NCI-H1417 treated with DMSO at 0.1 percent for 48 hours (cell line): ENCODE results near the gene DEDD2.

Experiments used
- DNase-seq: peaks from one replicate; lab custom pipeline; 2025; lab: John Stamatoyannopoulos, UW

Gene DEDD2

DNA sequence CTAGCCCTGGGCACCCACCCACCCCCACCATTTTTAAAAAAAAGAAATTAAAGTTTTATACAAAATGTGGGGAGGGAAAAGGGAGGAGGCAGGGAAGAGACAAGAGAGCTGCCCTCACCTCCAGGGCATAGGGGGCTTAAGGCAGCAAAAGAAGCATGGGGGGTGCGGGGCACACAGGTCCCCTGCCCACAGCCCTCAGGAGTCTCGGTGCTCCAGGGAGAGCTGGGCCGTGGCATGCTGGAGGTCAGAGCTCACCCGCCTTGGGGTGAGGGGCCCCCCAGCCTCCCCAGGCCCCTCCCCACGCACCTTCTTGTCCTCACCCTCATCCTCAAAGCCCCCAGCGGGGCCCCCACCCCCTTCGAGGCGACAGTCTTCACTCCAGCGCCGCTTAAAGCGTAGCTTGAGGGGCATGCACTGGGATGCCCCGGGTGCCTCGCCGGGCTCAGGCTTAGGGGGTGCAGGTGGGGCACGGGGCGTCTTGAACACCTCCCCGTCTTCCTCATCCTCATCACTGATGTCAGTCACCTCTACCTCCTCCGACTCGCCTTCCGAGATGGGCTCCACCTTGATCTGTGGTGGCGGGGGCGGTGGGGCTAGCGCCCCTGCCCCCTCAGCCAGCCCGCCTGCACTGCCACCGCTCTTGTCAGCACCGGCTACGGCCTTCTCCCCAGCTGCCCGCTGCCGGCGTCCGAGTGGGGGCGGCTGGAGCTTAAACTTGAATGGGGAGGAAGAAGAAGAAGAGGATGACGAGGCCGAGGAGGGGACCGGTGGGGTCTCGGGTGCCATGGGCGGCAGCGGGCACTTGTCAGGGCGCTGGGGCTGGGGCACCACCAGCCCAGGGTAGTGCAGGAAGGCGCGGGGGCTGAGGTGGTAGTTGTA is 31.0 kb upstream of the DEDD2 start:
- DNase-seq, result no peak

DNA sequence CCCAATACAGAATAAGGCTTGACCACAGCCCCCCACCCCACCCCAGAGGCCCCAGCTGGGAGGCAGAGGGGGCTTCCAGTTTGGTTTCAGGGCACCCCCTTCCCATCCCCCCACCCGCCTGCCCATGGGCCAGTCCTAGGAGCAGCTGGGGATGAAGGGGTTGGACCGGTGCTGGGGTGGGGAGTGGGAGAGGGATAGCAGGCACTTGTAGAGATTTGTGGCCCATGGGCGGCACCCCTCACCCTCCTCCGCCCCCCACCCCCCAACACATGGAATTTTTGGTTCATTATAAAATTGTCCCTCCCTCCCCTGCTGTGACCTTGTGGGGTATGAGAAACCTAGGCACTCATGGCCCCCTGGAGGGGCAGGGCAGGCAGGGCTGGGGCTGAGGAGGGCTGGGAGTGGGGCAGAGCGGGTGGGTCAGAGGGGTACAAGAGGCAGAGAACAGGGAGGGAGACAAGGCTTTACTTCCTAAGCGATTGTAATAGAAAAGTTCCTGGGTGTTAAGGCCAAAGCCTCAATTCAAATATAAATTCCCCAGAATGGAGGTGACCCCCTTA is 30.2 kb upstream of the DEDD2 start:
- no peak for DNase-seq

DNA sequence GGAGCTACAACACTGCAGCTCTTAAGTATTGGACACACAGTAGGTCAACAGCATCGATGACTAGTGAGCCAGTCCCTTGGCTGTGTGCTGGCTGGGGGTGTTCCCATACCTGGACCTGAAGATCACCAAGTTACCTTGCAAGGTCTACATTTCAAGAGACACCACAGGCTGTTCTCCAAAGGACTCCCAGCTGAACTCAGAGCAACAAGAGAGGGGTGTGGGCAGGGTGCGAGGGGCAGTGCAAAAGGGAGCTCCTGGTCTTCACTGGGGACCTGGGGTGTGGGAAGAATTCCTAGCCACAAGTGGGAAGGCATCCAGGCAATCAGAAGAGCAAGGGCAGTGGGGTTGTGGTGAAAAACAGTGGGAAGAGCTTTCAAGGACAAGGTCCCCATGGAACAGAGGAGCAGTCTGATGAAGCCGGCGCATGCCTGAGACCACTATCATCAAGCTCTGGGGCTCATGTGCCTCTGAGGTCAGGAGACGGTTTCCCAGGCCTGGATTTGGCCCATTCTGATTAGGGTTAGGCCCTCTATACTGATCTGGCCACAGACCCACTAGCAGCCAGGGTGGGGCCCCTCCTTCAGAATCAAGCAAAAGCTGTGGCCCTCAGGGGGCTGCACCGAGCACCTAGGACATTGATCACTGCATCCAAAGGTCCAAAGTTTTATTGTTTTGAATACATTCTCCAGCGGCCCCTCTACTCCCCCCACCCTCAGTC is 29.6 kb upstream of the DEDD2 start:
- no peak for DNase-seq

DNA sequence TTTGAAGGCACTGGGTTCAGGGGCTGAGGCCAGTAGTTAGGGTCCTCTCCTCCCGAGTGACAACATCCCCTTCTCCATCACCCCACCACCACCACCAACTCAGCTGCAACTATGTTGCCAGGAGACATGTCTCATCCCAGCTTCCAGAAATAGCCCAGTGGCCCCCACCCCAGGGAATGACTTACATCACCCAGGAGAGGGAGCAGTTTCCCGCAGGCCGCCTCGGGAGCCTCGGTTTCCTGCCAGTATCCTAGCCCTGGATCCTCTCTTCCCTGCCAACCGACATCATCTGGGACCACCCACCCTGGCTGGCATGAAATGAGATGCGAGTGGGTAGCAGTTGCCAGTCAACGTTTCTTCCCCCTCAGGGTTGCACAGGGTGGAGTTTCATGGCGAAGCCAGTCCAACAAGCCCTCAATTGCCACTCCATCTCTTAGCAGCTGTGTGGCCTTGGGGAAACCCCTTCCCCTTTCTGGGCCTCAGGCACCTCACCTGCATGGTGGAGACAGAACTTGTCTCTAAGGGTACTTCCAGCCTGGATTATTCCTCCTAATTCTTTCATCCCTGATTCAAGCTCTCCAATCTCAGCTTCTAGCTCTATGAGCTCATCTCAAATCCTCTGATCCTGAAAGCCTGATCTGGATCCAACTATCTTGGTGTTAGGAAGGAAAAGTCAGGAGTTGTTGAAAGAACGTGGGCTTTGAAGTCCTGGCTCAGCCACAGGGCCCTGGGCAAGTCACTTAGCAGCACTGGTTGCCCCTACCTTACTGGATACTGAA is 28.9 kb upstream of the DEDD2 start:
- no peak for DNase-seq

DNA sequence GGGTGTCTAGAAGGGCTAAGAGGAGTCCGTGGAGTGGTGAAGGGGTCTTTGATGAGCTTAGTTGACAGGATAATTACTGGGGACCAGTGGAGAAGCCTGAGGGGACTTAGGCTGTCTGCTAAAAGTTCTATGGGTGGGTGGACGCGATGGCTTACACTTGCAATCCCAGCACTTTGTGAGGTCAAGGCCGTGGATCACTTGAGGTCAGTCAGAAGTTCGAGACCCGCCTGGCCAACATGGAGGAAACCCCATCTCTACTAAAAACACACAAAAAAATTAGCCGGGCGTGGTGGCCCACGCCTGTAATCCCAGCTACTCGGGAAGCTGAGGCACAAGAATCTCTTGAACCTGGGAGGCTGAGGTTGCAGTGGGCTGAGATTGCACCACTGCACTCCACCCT is 27.8 kb upstream of the DEDD2 start:
- DNase-seq, result no peak

DNA sequence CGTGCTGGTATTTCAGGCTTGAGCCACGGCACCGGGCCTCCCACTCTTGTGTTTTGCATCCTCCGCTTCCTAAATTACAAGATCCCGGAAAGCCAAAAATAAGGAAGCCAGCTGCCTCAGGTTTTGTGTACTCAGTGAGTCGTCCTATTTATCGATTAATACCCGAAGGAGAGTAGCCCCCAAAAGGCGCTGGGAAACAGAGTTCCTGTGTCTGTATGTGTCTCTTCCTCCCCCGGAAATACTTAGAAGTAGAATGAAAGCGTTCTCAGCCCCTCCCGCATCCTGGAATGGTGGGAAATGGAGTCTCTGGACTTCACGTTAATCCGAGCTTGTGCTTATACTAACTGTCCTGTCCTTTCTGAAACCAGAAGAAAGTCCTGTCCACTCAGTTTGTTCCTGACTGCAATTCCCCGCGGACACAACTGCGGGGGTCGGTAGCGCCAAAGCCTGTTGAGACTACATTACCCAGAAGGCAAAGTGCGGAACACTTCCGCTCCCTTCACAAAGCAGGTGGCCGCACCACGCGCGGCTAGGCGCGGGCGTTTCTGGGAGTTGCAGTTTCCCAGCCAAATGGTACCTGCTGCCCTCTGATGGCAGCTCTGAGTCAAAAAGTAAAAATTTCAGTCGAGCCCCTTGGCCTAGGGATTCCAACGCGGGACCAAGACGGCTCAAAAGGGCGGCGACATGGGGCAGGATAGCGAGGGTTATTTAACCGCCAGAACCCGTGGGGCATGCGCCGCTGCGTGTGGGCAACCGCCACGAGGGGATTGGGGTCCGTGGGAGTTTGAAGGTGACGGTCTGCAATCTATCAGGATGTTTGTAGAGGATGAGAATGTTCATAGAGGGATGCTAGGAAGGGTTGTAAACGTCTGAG is 27.1 kb upstream of the DEDD2 start:
- DNase-seq, result peak; percentile 51

DNA sequence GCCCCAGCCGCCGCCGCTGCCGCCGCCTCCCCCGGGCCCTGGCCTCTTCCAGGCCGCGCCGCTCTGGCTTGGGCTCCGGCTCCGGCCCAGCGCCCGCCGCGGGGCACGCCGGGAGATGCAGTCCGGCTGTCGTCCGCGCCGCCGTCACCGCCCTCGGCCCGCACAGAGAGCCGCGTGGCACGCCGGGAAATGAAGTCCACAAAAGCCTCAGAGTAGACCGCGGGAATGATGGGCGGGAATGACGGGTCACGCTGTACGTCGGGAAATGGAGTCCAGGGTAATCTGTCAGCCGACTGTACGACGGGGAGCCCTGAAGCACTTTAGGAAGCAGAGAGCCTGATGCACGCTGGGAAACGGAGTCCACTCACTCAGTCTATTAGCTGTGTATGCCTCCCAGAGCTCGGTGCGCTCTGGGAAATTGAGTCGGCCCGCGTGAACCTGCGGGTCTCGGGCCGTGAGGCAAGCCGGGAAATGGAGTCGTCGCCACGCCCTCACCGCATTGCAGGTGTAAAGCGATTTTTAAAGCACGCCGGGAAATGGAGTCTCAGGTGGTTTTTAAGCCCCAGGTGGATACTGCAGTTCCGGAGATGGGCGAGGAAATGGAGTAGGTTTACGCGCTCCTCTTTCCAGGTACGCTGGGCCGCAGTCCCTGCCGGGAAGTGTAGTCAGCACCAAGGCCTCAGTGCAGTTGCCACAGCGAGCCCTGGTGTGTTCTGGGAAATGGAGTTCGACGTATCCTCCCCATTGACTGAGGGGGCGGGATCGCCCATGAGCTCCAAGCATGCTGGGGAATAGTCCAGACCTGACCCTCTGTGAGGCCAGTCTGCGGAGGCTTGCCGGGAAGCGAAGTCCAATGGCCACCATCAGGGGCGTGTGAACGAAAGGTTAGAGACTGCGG is 25.3 kb upstream of the DEDD2 start, which contains the start of gene GSK3A:
Gene GSK3A (minus strand): TSS at position 91 of the 898 bp plus-strand sequence. CDS start 137 bp downstream, outside the sequence.
- DNase-seq, result peak; percentile 99

DNA sequence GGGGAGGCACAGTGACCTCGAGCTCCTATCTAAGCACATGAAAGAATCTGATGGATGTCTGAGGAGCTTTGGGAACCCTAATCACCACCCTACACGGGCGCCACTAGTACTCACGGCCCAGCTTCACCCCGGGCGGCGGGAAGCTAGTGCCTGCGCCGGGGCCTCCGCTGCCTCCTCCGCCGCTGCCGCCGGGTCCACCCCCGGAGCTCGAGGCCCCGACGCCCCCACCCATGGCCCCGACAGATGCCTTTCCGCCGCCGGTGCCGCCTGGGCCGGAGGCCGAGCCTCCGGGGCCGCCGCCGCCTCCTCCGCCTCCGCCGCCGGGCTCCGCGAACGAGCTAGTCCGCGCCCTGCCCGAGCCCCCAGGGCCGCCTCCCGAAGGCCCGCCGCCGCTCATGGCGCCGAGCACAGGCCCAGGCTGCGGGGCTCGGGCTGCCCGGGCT is 24.6 kb upstream of the DEDD2 start:
- DNase-seq, result no peak

DNA sequence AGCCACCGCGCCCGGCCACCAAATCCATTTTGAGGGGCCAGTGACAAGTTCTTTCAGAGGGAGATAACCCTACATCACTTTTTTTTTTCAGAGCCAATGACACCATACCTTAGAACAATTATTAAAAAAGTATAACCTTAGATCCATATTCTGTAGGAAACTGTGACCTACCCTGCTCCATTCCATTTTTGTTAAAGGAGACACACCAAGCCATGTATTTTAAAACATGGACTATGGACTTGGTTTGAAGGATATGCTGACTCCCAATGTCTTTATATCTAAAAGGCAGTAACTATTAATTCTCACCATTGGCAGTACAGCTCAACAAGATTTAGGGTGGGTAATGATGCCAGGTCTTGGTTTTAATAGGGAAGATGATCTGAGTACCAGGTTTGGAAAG is 23.8 kb upstream of the DEDD2 start:
- DNase-seq, result no peak

DNA sequence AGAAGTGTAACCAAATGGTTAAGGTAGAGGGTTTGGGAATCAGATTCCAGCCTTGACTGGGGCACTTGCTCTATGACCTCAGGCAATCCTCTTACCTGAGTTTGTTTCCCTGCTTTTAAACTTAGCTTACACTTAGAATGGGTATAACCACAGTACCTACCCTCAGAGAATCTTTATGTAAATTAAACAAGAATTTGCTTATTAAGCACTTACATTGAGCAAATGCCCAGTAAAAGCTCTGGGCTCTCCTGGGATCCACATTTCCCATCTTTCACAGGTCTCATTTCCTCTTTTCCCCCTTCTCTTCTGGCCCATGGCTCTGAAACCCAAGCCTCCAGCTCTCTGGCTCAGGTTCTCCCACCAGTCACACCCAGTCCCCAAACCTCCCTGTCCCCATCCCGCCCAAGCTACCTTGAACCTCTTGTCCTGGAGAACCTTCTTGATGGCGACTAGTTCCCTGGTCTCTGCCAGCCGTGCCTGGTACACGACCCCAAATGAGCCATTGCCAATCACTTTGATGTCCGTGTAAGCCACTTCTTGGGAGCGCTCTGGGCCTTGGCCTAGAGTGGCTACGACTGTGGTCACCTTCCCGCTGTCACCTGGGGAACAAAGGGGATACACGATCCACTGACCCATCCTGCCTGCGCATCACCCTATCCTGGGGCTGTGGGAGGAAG is 22.2 kb upstream of the DEDD2 start:
- DNase-seq, result no peak

DNA sequence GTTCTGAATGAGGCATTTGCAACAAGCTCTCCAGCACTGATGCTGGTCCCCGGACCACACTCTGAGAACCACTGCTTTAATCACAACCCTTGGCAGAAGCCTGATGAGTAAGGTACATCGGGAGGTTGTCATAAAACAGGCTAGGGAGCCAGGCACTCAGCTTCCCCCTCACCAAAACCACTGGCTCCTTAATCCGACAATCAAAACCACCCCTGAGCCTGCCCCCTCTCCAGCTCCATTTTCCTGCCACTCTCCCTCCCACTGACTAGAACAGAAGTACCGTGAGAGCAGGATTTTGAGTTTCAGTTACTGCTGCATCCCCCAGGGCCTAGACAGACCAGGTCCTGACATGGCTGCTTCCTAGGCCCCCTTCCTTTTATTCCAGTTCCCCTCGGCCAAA is 17.7 kb upstream of the DEDD2 start:
- DNase-seq, result no peak

DNA sequence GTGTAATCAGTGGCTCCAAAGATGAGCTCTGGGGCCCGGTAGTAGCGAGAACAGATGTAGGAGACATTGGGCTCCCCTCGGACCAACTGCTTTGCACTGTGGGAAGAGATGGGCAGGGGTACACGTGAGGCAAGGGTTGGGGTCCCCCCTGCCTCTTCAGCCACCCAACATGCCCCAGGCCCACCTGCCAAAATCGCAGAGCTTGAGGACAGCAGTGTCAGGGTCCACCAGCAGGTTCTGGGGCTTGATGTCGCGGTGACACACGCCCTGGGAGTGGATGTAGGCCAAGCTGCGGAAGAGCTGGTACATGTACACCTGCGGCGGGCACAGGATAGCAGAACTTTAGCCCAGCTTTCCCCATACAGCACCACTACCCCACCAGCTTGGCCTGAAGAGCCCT is 16.9 kb upstream of the DEDD2 start:
- DNase-seq, result no peak

DNA sequence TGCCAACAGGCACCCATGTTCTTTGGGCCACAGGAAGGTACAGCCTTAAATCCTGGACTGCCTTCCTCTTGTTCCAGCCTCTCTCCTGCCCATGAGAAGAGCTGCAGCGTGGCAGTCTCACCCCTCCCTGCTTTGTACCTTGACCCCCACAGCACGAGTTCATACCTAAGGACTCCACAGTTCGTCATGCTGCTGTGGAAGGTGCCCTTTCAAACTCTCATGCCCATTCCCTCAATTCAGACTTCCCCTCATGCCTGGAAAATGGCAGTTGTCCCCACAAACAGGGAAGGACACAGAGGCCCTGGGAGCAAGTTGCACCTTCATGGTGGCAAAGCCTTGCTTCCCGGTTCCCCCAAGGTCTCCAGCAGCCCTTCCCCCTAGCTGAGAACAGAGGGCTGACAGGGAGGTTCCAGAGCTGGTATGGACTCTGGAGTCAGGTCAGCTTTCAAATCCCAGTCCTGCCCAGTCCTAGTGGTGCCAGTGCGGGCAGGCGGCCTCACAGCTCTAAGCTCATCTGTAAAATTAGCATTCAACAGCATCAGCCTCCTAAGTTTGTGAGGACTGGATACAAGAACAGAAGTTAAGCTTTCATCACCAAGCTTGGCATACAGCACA is 16.3 kb upstream of the DEDD2 start:
- DNase-seq, result no peak

DNA sequence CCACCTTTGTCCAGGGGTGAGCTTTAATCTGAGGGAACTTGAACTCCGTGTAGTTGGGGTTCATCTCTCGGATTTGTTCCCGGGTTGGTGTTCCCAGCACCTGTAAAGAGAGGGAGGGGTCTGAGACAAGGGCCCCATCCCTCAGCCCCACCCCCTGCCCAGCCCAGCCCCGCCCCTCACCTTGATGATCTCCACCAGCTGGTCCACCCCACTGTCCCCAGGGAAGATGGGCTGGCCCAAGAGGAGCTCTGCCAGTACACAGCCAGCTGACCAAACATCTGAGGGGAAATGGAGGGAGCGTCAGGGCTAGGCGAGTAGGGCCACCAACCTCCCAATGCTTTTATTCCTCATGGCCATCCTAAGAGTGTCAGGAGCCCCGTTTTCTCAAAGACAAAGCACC is 15.6 kb upstream of the DEDD2 start:
- no peak for DNase-seq

DNA sequence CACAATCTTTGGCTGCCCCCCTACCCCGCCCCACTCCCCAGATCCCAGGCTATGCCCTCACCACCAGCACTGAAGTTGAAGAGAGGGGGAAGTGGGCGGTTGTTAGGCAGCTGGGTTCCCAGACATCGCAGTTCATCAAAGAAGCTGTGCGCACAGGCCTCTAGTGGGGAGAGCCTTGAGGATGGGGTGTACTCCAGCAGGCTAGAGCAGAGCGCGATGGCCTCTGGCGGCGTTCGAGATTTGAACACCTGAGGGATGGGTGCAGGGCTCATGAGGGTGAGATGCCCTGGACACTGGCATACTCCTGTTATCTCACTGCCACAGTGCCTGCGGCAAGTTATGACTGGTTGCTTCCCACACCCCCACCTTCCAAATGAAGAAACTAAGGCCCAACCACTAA is 15.0 kb upstream of the DEDD2 start:
- DNase-seq, result no peak

DNA sequence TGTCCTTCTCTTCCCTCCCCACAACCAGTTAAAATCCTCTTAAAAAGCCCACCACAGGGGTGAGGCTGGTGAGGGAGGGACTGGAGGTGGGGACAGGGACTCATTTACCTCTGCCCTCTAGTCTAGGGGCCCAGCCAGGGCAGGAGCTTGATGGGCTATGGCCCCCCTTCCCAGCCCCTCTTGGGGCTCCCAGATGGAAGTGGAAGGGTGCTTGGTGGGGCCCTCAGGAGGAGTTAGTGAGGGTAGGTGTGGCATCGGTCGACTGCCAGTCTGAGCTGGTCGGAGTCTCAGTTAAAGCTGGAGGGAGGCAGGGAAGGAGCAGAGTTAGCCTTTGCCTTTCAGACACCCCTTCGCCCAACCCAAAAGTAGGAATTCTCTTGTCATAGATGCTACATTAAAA is 13.1 kb upstream of the DEDD2 start:
- no peak for DNase-seq

DNA sequence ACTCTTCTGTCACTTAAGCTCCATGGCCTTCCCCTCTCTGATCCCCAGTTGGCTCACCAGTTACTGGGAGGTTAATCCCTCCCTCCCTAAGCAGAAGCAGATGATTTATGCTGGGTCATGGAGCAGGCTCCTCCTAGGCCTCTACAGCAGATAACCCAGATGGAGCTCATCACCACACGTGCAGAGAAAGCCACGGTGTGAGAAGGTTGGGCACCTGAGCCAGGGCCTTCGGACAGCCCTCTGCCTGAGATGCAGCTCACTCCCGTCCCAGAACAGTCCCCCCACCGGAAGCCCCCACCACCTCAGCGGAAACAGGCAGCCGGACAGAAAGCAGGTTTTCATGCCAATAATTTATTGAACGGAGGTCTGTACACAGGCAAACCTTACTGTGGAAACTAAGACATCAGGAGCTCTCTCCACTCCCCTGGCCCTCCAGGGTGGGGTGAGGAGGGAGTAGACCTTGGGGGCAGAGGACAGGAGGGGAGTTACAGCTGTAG is 12.4 kb upstream of the DEDD2 start:
- DNase-seq, result no peak

DNA sequence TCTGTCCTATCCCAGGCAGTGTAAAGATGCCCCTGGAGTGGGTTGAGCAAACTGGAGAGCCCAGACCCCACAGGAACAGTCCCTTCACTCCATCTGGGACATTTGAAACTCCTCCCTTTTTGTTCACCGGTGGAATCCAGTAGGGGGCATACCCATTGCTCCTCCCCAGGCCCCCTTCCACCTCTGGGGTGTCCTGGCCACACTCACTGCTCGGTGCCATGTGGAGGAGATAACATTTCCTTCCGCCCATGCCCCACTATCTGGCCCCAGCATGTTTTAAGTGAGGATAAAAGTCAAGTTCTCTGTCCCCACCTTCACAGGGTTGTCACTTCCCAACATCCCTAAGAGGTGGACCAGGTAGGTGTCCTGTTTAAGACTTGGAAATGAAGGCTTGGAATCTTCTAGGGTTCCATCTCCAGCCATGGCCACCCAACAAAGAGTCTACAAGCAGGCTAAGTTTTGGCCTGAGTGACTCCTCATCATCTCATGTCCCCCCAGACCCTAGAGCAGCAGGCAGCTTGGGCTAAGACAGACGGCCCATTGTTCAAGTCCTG is 11.9 kb upstream of the DEDD2 start:
- DNase-seq, result no peak

DNA sequence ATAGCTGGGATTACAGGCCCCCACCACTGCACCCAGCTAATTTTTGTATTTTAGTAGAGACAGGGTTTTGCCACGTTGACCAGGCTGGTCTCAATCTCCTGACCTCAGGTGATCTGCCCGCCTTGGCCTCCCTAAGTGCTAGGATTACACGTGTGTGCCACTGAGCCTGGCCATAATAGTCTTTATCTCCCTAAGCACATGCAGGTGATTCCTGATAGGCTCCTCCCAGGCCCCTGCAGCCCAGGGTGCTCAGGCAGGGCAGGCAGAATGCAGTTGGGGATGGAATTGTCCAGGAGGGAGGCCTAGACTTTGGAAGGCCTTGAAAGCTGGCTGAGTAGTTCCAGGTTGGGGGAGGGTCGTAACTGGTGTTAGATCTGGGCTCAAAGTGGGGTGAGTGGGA is 11.2 kb upstream of the DEDD2 start:
- DNase-seq, result no peak
